ENCODE results near the gene PHTF2. TPM values are rescaled to one million over a fixed set of nuclear protein-coding genes. Genes with fewer than 3 reads are reported as not detected.

Gene PHTF2
- total and polyA plus RNA-seq, 2 of the 4 experiments (the other 2 are of a cell fraction): 28.3 to 69.9 TPM

GRCh38 chr7:77877791-77878190, 79.2 kb downstream of the PHTF2 start:
- dilution Hi-C loops (cut with HindIII; ENCODE audit: low sequenced_read_pairs, unreplicated experiment): no loop called here
- DNase-seq: peak; percentile 70
- H3K4me1 ChIP-seq (ENCODE audit: control insufficient read depth, insufficient read depth, low read length): peaks cover 9% of the 10 kb centered on the region

More at GRCh38 chr7:77877791-77878190, 79.2 kb downstream of the PHTF2 start:
- Histone ChIP-seq H2BK120ac (ENCODE audit: low read depth, low read length) (0 out of 2 replicates have a peak overlapping the region, but pooled peaks have one; percentile 2), H3K56ac (ENCODE audit: extremely low read depth, insufficient read depth, low read length) (no peak overlapping the region), H2BK5ac (ENCODE audit: low read depth, low read length, poor library complexity, severe bottlenecking) (peak overlapping the region; percentile 72), H2BK20ac (ENCODE audit: low read depth, low read length) (no peak overlapping the region), H2AK9ac (replicated peaks; ENCODE audit: low read depth, low read length, poor library complexity) (no peak overlapping the region), H3K4me3 (ENCODE audit: insufficient read depth, low read depth, low read length) (no peak overlapping the region), H3K4me2 (ENCODE audit: low read depth, low read length) (no peak overlapping the region), H3K4ac (ENCODE audit: low read depth, low read length) (peak overlapping the region; percentile 61; the same call in 1 of the 2 replicates), H3K36me3 (ENCODE audit: control insufficient read depth, insufficient read depth, low read length) (0 out of 2 replicates have a peak, but pooled peaks cover 1% of the 10 kb centered on the region), H3K79me1 (ENCODE audit: low read depth in 1 of 2, low read length in 2 of 2) (peaks cover 23 to 56% of the 10 kb centered on the region in 2 experiments), H3K27ac (ENCODE audit: insufficient read depth, low read length) (no peak overlapping the region), H3K9ac (ENCODE audit: low read depth, low read length) (no peak overlapping the region), H3K14ac (replicated peaks; ENCODE audit: low read depth, low read length) (peak overlapping the region; percentile 50), H3K18ac (ENCODE audit: low read depth, low read length) (no peak overlapping the region; the same call in 1 of the 2 replicates), H3K23ac (ENCODE audit: low read depth, low read length) (peak overlapping the region; percentile 43; the same call in 1 of the 2 replicates), H4K20me1 (ENCODE audit: insufficient read depth, low read length) (no peaks in the 10 kb centered on the region), H4K8ac (ENCODE audit: low read depth in 2 of 2, low read length in 2 of 2) (peak overlapping the region; percentile 6 to 61; a peak in 1 of 4 replicates), H2AFZ (replicated peaks; ENCODE audit: low read length, poor library complexity) (no peak overlapping the region), H4K5ac (ENCODE audit: low read depth, low read length) (no peak overlapping the region), H2BK15ac (ENCODE audit: low read depth, low read length) (0 out of 3 replicates have a peak overlapping the region, but pooled peaks have one; percentile 65), H3K9me1 (ENCODE audit: insufficient read depth, low read length) (peaks cover 14% of the 10 kb centered on the region), H3K27me3 (ENCODE audit: control insufficient read depth, insufficient read depth, low read length) (no peaks in the 10 kb centered on the region), H4K91ac (ENCODE audit: insufficient read depth, low read depth, low read length) (no peak overlapping the region), H2AK5ac (ENCODE audit: low read depth, low read length) (no peak overlapping the region), H3K9me3 (ENCODE audit: control insufficient read depth, insufficient read depth, low read length) (no peaks in the 10 kb centered on the region)
- BruUV-seq (replicated peaks): no TSS peak
- peak; percentile 57; the same call in 1 of the 2 replicates for ATAC-seq (ENCODE audit: low read depth)
- intact Hi-C loops (cut with micrococcal nuclease) (no loop called here), in situ Hi-C loops (cut with MboI; ENCODE audit: low sequenced_read_pairs) (no loop called here)
- no peak for TF ChIP-seq MAZ (IDR thresholded peaks at IDR 0.05; ENCODE audit: borderline replicate concordance, low read depth, low read length)
- TF ChIP-seq, protein P1, sequence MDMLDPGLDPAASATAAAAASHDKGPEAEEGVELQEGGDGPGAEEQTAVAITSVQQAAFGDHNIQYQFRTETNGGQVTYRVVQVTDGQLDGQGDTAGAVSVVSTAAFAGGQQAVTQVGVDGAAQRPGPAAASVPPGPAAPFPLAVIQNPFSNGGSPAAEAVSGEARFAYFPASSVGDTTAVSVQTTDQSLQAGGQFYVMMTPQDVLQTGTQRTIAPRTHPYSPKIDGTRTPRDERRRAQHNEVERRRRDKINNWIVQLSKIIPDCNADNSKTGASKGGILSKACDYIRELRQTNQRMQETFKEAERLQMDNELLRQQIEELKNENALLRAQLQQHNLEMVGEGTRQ (IDR thresholded peaks at IDR 0.05; ENCODE audit: low read depth, low read length): no peak
- no peak for TF ChIP-seq NFE2L2 (IDR thresholded peaks at IDR 0.05; ENCODE audit: low read depth, low read length)
- TF ChIP-seq CHD1 (IDR thresholded peaks at IDR 0.05; ENCODE audit: low read depth, low read length): no peak
- TF ChIP-seq CTCF (conservative IDR thresholded peaks at IDR 0.05; ENCODE audit: low read depth, low read length): no peak
- WGBS, 2 experiments (ENCODE audit: extremely low coverage in 2 of 2, insufficient read length in 1 of 2): 100% methylated on average over 1 of the region's 3 CpGs; no CpG with 5 or more reads in 1 of the 2 experiments
- CTCF ChIA-PET: no interaction called here
- POLR2A ChIA-PET (ENCODE audit: unreplicated experiment): no interaction called here

All from IMR-90 (cell line).